Skin of body (tissue), 2 donors: ENCODE data around the gene TLCD3B. TPM values are rescaled to one million over a fixed set of nuclear protein-coding genes. Genes with fewer than 3 reads are reported as not detected.

Experiments used
- DNase-seq: peaks from one replicate; lab custom pipeline; 2025; lab: John Stamatoyannopoulos, UW
- total RNA-seq: library from RNA; depleted of rRNA; stranded (reverse); fragments of >200 nt; gene quantifications from one replicate; pipeline ENCODE4 v1.2.3, GENCODE V29; 2014

Gene TLCD3B
- total RNA-seq, 1 donor from 2014 or later: not detected

DNA sequence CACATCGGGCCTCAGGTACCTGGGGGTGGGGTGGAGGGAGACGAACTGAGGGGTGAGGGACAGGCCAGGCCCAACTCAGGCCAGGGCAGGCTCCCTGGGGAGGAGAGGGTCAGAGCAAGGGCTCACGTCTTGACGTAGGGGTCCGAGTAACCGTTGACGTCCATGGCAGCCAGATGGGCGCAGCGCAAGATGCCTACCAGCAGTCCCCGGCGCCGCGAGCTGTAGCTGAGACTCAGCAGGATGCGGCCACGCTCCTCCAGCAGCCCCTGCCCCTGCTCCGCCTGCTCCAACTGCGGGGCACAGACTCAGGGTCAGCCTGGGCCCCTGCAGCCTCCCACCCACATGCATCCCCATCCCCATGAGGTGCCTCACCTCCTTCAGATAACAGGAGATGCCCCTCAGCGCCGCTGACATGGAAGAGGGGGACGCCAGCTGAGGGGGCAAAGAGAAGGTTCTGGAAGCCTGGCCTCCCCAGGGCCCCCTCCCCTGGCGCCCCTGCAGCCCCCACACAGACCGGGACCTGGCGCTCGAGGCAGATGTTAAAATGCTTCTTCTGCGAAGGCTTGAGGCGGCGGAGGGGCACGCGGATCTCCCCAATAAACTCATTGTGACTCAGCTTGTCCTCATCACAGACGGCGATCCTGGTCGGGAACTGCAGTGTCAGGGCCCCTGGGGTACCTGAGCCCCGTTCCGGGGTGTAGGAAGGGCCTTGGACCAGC, 24.3 kb downstream of the TLCD3B start:
- DNase-seq: no peak

- no peak for DNase-seq
Measured at GRCh38 chr16:30006095-30006473, 25.0 kb downstream of the TLCD3B start.

DNA sequence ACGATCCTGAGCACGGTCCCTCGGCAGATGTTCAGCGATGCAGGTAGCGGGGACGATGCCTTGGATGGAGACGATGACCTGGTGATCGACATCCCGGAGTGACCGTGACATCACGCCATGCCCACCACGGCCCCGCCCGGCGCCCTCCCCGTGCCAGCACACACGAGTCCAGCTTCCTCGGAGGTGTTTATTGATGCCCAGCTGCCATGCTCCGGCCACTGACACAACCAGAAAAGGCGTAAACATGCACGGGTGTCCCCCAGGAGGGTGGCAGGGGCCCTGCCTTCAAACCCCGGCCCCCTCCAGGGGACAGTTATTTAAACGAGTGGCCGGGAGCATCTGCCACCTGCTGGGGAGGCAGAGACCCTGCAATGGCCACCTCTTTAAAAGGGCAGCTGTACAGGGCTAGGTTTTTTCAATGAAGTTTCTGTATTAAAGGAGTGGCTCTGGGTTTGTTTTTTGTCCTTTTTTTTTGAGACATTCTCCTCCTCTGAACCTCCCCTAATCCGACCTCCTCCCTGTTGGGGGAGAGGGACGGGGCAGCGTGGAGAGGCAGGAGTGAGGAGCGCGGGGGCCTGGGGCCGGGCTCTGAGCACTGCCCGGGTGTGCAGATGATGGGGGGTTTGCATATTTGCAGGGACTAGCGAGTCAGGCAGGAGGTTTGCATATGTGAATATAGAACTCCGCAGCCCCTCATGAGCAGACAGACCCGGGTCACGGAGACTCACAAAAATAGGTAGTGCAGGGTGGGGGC, 25.6 kb downstream of the TLCD3B start:
- no peak for DNase-seq

GRCh38 chr16:30004811-30005242, 26.2 kb downstream of the TLCD3B start:
- no peak for DNase-seq

DNA sequence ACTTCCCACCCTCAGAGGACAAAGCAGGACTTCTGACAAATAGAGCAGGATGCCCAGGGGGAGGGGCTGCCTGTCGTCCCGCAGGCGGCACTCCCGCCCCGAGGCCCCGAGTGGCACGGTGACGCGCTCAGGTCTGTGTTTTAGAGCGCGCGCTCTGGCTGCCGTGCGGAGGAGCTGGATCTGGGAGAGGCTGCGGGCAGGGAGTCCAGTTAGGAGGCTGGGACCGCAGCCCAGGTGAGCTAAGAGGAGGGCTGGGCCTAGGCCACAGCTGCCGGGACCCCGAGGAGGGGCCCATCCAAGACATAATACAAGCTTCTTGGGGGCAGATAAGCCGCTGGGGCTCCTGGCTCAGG, 26.7 kb downstream of the TLCD3B start:
- DNase-seq: no peak

DNA sequence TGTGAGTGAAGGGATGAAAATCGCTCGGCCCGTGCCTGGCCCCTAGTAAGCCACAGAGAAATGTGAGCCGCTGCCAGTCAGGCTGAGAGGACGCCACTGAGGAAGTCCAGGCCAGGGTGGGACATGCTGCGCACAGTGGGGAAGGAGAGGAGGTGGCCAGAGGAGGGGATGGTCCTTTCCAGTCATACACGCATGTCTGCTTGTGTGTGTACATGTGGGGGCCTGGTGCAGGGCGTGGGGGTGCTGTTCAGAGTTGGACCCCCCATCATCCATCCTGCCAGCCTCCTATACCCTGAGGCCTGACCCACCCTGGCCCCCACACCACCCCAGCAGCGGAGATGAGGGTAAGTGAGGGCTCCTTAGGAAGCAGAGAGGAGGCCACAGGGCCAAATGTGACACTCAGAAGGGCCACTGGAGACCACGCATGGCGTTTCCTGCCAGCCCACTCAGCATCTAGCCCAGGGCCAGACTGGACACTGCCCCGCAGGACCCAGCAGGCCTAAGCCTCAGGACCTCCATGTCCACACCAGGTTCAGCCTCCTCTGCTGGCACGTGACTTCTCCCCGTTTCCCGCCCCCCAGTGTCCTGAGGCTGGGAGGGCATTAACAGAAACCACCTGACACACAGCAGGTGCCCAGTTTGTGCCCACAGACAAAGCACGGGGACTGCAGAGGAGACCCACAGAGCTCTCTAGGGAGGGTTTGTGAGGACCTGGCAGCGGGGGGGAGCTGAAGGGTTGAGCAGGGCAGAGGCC, 27.2 kb downstream of the TLCD3B start:
- no peak for DNase-seq

- DNase-seq: no peak
Measured at GRCh38 chr16:30002614-30003346, 28.3 kb downstream of the TLCD3B start.

- DNase-seq: no peak
Measured at GRCh38 chr16:30000735-30001631, 30.1 kb downstream of the TLCD3B start.

GRCh38 chr16:29999605-30000004, 31.5 kb downstream of the TLCD3B start:
- DNase-seq: no peak

DNA sequence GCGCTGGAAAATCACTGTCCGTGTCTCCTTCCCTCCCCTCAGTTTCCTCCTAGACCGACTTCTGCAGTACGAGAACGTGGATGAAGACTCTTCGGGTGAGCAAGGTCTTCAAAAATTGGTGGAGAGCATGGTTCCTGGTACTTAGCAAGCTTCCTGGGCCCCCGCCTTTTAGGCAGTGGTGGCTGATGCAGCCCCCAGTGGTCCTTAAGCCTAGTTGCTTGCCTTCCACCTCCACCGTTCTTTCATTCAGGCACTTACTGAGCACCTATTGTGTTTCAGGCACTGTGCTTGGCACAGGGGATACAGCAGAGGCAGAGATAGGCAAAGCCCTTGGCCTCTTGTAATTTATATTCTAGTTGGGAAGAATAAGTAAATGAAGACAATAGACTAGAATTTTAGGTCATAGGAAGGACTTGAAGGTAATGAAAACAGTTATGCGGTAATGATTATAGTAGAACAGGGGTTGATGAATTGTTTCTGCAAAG, 34.3 kb downstream of the TLCD3B start:
- DNase-seq: no peak

DNA sequence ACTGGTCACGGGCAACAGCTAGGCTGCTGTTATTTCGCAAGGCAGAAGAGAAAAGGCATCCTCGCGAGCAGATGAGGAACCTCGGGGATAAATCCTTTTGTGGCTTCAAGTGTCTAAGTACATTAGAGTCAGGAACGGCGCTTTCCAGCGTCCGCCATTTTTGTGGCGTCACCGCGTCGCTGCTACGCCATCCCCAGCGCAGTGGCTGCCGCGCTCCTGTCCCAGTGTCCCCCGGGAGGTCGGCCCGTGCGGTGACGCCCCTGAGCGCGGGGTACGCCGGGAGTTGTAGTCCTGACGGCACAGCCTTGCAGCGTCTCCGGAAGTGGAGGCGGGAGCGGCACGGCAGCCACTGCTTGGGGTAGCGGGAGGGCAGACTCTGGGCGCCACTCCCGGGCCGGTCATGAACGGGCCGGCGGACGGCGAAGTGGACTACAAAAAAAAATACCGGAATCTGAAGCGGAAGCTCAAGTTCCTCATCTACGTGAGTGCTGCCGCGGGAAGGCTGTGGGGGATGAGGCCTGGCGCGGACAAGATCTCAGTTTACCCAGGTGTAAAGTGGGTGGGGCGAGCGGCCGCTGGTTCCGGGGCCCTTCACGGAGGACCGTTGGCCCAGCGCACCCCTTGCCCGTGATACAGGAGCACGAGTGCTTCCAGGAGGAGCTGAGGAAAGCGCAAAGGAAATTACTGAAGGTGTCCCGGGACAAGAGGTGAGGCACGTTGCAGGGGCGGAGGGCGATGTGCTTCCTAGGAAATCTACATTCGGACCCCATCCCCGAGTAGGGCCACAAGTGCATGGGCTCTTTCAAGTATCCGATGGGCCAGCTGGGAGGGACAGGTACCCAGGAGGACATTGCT, 34.9 kb downstream of the TLCD3B start, which contains the start of gene INO80E:
Gene INO80E, plus strand, starts transcription at position 331 of the 855 bp plus-strand sequence. Its CDS starts 70 bp downstream, at position 401.
- DNase-seq: peak; percentile 98

DNA sequence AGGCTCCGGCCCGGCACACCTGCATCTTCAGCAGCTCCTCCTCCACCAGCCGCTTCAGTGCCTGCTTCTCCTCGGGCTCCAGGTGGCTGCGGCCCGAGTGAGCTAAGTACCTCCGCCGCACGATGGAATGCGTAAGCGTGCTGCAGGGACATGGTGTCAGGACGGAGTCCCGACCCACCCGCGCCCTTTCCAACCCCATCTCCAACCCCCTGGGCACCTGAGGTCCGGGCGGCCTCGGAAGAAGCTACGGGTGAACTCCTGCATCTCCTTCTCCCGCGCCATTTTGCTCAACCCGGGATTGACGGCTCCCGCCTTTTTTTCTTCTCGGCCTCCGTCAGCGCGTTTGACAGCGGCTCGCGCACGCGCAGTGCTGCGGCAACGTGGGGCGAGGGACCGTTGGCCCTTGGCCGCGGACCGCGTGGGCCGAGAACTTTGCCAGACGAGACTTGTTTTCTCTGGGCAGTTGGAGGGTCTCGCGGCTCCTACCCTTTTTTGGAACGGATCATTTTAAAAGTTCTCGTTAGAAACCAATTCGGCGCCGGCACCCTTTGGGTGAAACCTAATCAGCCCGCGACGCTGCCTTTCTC, 35.7 kb downstream of the TLCD3B start, which contains the start of gene HIRIP3:
Gene HIRIP3, minus strand, starts transcription at position 294 of the 587 bp plus-strand sequence. Its CDS starts 12 bp downstream, at position 282.
- no peak for DNase-seq

- DNase-seq: no peak
Measured at GRCh38 chr16:29994600-29995323, 36.3 kb downstream of the TLCD3B start.

- no peak for DNase-seq
Measured at GRCh38 chr16:29993903-29994599, 37.0 kb downstream of the TLCD3B start.

DNA sequence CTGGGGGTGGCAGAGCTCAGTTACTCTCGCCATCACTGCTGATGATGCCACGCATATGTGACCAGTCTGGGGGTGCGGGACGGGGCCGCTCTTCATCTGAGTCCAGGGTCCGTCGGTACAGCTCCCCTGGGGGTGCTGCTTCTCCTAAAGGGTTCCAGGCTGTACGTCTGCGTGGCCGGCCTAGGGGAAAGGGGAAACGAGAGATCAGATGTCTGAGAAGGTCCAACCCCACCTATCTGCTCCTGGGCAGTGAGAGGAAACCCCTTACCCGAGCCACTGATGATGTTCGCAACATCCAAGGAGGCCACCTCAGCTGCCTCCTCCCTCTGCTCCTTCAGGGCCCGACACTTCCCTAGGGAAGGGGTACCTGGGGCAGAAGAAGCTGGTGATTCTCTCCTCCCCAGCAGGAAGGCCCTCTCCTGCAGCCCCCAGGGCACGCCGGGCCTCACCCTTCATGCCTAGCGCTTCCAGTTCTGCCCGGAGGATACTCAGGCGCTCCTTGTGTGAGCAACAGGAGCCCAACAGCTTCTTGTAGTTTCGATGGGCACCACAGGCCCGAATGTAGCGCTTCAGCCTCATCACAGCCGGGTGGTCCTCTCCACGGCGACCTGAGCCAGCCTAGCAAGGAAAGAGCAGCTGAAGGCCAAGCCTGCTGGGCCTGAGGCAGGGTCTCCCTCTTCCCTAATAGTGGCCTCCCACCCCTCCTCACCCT, 37.7 kb downstream of the TLCD3B start:
- DNase-seq: no peak

- DNase-seq: no peak
Measured at GRCh38 chr16:29992344-29992967, 38.6 kb downstream of the TLCD3B start.
